ENCODE results near the gene SCTR. TPM values are rescaled to one million over a fixed set of nuclear protein-coding genes. Genes with fewer than 3 reads are reported as not detected.

The SCTR gene
- total and polyA plus RNA-seq, 2 of the 8 experiments (the other 6 are each of a cell fraction or from before 2014, with no cell fraction given): 0.15 TPM; not detected in 1

GRCh38 chr2:119475225-119475856 is 48.9 kb downstream of the SCTR start:
- H3K4me3 ChIP-seq (ENCODE audit: extremely low read depth in 1 of 4, insufficient read depth in 2 of 4, low read depth in 3 of 4, low read length in 4 of 4): no peak overlapping the region
- no peak overlapping the region for H3K14ac ChIP-seq (ENCODE audit: insufficient read length)
- H3K27me3 ChIP-seq (replicated peaks in 1 of 4; ENCODE audit: control insufficient read depth in 3 of 4, extremely low read depth in 1 of 4, insufficient read depth in 3 of 4, low read length in 3 of 4): no peaks in the 10 kb centered on the region
- no peak overlapping the region for H3K4ac ChIP-seq (replicated peaks; ENCODE audit: insufficient read length, low read depth, low read length)
- H3K27ac ChIP-seq (ENCODE audit: low read depth, low read length): no peak overlapping the region
- ChIA-PET CTCF (ENCODE audit: partially characterized antibody) (interaction anchor here (0.6 to 16.2 kb wide), 23 partner anchors 8 to 839 kb away, joined by 3 to 411 read pairs (median 6); no protein-coding TSS in a partner anchor), POLR2A (ENCODE audit: partially characterized antibody) (interaction anchor here (0.6 kb wide), 1 partner anchor 67 kb away, joined by 3 read pairs; no protein-coding TSS in a partner anchor)
- H3K36me3 ChIP-seq (ENCODE audit: control insufficient read depth in 2 of 4, insufficient read depth in 4 of 4, low read length in 3 of 4): no peaks in the 10 kb centered on the region
- peak overlapping the region in 1 of 2 experiments; percentile 50; a peak in 2 of 4 replicates for H3K4me2 ChIP-seq (ENCODE audit: insufficient read depth in 1 of 2, low read depth in 2 of 2, low read length in 2 of 2)
- H2AK5ac ChIP-seq (ENCODE audit: low read depth, low read length): no peak overlapping the region
- 70% methylated on average over 9 of the region's 9 CpGs; no CpG with 5 or more reads in 1 of the 2 experiments for WGBS, 2 experiments (ENCODE audit: extremely low coverage in 1 of 2, insufficient coverage in 1 of 2, insufficient read length in 1 of 2, insufficient replicate concordance in 2 of 2, low coverage in 1 of 2, low lambda C conversion rate in 2 of 2, missing lambda C conversion rate in 1 of 2)
- H4K91ac ChIP-seq (replicated peaks; ENCODE audit: insufficient read length, low read length): no peak overlapping the region
- no peak overlapping the region for H2BK15ac ChIP-seq (ENCODE audit: low read length)
- H2BK12ac ChIP-seq (ENCODE audit: low read depth, low read length): 0 out of 2 replicates have a peak overlapping the region, but pooled peaks have one; percentile 87
- no peaks in the 10 kb centered on the region for H3K79me1 ChIP-seq (ENCODE audit: low read depth, low read length)
- no peak overlapping the region for H2BK120ac ChIP-seq (replicated peaks; ENCODE audit: low read depth, low read length)
- peak; percentile 27 to 62 for DNase-seq (ENCODE audit: low read depth in 1 of 2, low spot score in 2 of 2)
- no peak overlapping the region for H3K23ac ChIP-seq (ENCODE audit: insufficient read length)
- H2AFZ ChIP-seq (ENCODE audit: low read length): 0 out of 2 replicates have a peak overlapping the region, but pooled peaks have one; percentile 64
- H4K5ac ChIP-seq (ENCODE audit: insufficient read length, low read depth, low read length): no peak overlapping the region
- no peaks in the 10 kb centered on the region for H3K79me2 ChIP-seq (ENCODE audit: control insufficient read depth in 1 of 2, insufficient read depth in 2 of 2, low read length in 2 of 2)
- H3K23me2 ChIP-seq (ENCODE audit: low read depth, low read length): no peaks in the 10 kb centered on the region
- H3K4me1 ChIP-seq (replicated peaks in 1 of 4; ENCODE audit: control insufficient read depth in 3 of 4, insufficient read depth in 4 of 4, low read length in 3 of 4): peaks cover 0 to 14% (median 8%) of the 10 kb centered on the region in 4 experiments; a peak in 5 of 7 replicates
- FAIRE-seq: no peak
- H4K20me1 ChIP-seq (replicated peaks in 1 of 2; ENCODE audit: control insufficient read depth in 1 of 2, insufficient read depth in 2 of 2, low read length in 2 of 2): no peaks in the 10 kb centered on the region
- no peak overlapping the region for H2BK5ac ChIP-seq (ENCODE audit: low read depth, low read length)
- peak overlapping the region; percentile 48; the same call in 1 of the 2 replicates for H3K18ac ChIP-seq (ENCODE audit: extremely low read depth, low read length)
- no peak overlapping the region for H4K8ac ChIP-seq (ENCODE audit: extremely low read depth, insufficient read depth, low read length)
- H2BK20ac ChIP-seq (ENCODE audit: low read length): no peak overlapping the region
- H3K56ac ChIP-seq (replicated peaks; ENCODE audit: insufficient read length, low read depth, low read length): peak overlapping the region; percentile 1
- H3K9me3 ChIP-seq (ENCODE audit: insufficient read depth in 2 of 2, low read depth in 1 of 2, low read length in 1 of 2): no peaks in the 10 kb centered on the region
- H3K9ac ChIP-seq (replicated peaks in 1 of 4; ENCODE audit: extremely low read depth in 1 of 4, low read depth in 3 of 4, low read length in 3 of 4): no peak overlapping the region
- peak; percentile 54; the same call in 1 of the 2 replicates for TF ChIP-seq MAX (IDR thresholded peaks at IDR 0.05)
- no peak for TF ChIP-seq NANOG (IDR thresholded peaks at IDR 0.05; ENCODE audit: insufficient read depth, low read depth, low read length, poor library complexity, severe bottlenecking)
- TF ChIP-seq RAD21 (IDR thresholded peaks at IDR 0.05 in 1 of 2, conservative IDR thresholded peaks at IDR 0.05 in 1 of 2; ENCODE audit: low read depth in 2 of 2, low read length in 2 of 2): peak; percentile 32 to 55
- TF ChIP-seq CREB1 (IDR thresholded peaks at IDR 0.05): no peak
- TF ChIP-seq GABPA (IDR thresholded peaks at IDR 0.05; ENCODE audit: borderline replicate concordance, insufficient read depth, low read length): no peak
- no peak for TF ChIP-seq POLR2AphosphoS5 (IDR thresholded peaks at IDR 0.05; ENCODE audit: low read depth, low read length)
- TF ChIP-seq CTCF (IDR thresholded peaks at IDR 0.05; ENCODE audit: control extremely low read depth in 1 of 3, insufficient read depth in 1 of 3, low read depth in 1 of 3, low read length in 3 of 3): peak; percentile 45 to 52 (median 47)

All from H1 (cell line).